ENCODE data around the gene DAND5. TPM values are rescaled to one million over a fixed set of nuclear protein-coding genes. Genes with fewer than 3 reads are reported as not detected.

The DAND5 gene
- total and polyA plus RNA-seq, 9 of the 15 experiments (the other 6 are each of a cell fraction or from before 2014, with no cell fraction given): 0.22 to 0.83 (median 0.60) TPM

DNA sequence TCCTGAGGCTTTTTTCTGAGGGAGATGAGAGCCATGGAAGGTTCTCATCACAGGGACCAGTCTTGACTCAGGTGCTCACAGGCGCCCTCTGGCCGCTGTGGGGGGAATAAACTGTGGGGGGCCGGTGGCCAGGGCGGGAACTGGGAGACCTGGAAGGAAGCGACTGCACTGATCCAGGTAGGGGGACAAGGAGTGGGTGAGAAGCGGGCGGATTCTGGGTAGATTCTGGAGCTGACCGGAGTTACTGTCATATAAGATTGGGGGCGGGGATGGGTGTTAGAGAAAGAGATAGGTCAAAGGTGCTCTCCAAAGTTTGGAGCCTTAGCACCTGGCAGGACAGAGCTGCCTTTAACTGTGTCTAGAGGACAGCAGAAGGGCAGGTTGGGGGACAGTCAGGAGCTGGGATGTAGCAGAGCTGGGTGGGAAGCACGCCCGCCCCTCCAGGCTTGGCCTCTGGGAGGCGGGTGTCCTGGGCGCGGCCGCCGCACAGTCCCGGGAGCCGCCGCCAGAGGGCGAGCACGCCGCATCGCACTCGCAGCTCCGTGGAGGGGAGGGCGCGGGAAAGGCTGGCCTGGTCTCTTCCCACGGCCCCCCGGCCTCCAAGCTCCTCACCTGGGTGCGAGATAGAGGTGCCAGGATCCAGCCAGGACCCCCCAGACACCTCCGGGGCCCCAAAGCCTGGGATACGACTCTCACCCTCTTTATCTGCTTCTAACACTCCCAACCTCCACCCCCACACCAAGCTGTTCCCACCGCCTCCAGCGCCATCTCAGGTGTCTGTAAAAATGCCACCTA is 4.2 kb upstream of the DAND5 start (continued):
- TF ChIP-seq ZBTB26 (CRISPR knock-in tag; IDR thresholded peaks at IDR 0.05) (no peak), PYGO2 (tag; IDR thresholded peaks at IDR 0.05) (no peak), ZMIZ1 (IDR thresholded peaks at IDR 0.05; ENCODE audit: low read depth in 2 of 2, low read length in 2 of 2) (no peak), ZBTB8A (IDR thresholded peaks at IDR 0.05; ENCODE audit: partially characterized antibody) (no peak), MEF2A (IDR thresholded peaks at IDR 0.05; ENCODE audit: control insufficient read depth, low read depth, low read length) (no peak), KLF6 (CRISPR knock-in tag; IDR thresholded peaks at IDR 0.05; ENCODE audit: borderline replicate concordance) (peak; percentile 40; the same call in 1 of the 2 replicates), POLR2G (IDR thresholded peaks at IDR 0.05; ENCODE audit: low read depth, low read length) (peak; percentile 78), ILF3 (IDR thresholded peaks at IDR 0.05; ENCODE audit: borderline replicate concordance) (no peak), E2F5 (CRISPR knock-in tag; IDR thresholded peaks at IDR 0.05) (peak; percentile 49; the same call in 1 of the 2 replicates), SREBF1 (IDR thresholded peaks at IDR 0.05; ENCODE audit: borderline replicate concordance, low read depth, low read length) (no peak), GABPA (tag; conservative IDR thresholded peaks at IDR 0.05; ENCODE audit: low read depth) (no peak), ETV5 (CRISPR knock-in tag; IDR thresholded peaks at IDR 0.05; ENCODE audit: low read depth) (no peak; the same call in 1 of the 2 replicates), ASH1L (IDR thresholded peaks at IDR 0.05; ENCODE audit: borderline replicate concordance, low read depth, partially characterized antibody) (peak; percentile 16), TAF15 (IDR thresholded peaks at IDR 0.05; ENCODE audit: low read depth, low read length) (no peak), TEAD1 (CRISPR knock-in tag; IDR thresholded peaks at IDR 0.05) (peak in 1 of 2 experiments; percentile 53; a peak in 1 of 4 replicates), SRSF7 (optimal IDR thresholded peaks at IDR 0.05; ENCODE audit: low read depth, low read length) (no peak), POLR3G (IDR thresholded peaks at IDR 0.05; ENCODE audit: extremely low read depth, insufficient read length, insufficient replicate concordance) (no peak), NCOR1 (IDR thresholded peaks at IDR 0.05) (peak; percentile 40)

All from K562 (cell line).